Loucy (cell line): ENCODE data around the gene PEAK1.

Experiments
- H2AFZ ChIP-seq: fragments of 200-600 bp; sonication (generic); 2 replicates; pipeline ENCODE4 v1.6.0; 2016; ENCODE audit warnings: antibody characterized with exemption, mild to moderate bottlenecking, low read length, moderate library complexity
- H3F3A ChIP-seq: fragments of 200-600 bp; 2 replicates; pipeline ENCODE4 v1.6.0; 2016; ENCODE audit warnings: antibody characterized with exemption, low read depth, mild to moderate bottlenecking
- H3K27me3 ChIP-seq: fragments of 200-600 bp; sonication (generic); 2 replicates; pipeline ENCODE4 v1.6.1; 2014; ENCODE audit warnings: low read length, mild to moderate bottlenecking; ENCODE audit not compliant: insufficient read depth, poor library complexity, severe bottlenecking
- H3K36me3 ChIP-seq: fragments of 200-600 bp; sonication (generic); 2 replicates; pipeline ENCODE4 v1.6.1; 2016; ENCODE audit warnings: low read length; ENCODE audit not compliant: insufficient read depth
- H3K4me1 ChIP-seq: fragments of 200-600 bp; sonication (generic); 2 replicates; pipeline ENCODE4 v1.5.1; 2014; ENCODE audit warnings: low read length, mild to moderate bottlenecking; ENCODE audit not compliant: insufficient read depth, poor library complexity, severe bottlenecking
- H3K4me2 ChIP-seq: fragments of 200-600 bp; sonication (generic); 2 replicates; pipeline ENCODE4 v1.6.0; 2014; ENCODE audit warnings: antibody characterized with exemption, low read length, low read depth, mild to moderate bottlenecking; ENCODE audit not compliant: poor library complexity, severe bottlenecking
- H3K4me3 ChIP-seq: fragments of 200-600 bp; sonication (generic); 2 replicates; pipeline ENCODE4 v1.5.1; 2014; ENCODE audit warnings: low read length, mild to moderate bottlenecking, mixed read lengths; ENCODE audit not compliant: poor library complexity, severe bottlenecking
- H3K79me2 ChIP-seq: fragments of 200-600 bp; sonication (generic); 2 replicates; pipeline ENCODE4 v1.6.1; 2014; ENCODE audit warnings: low read length; ENCODE audit not compliant: insufficient read depth
- H3K9ac ChIP-seq: fragments of 200-600 bp; sonication (generic); 2 replicates; pipeline ENCODE4 v1.6.0; 2014; ENCODE audit warnings: mild to moderate bottlenecking, low read depth, low read length, moderate library complexity; ENCODE audit not compliant: poor library complexity, severe bottlenecking
- H3K9me2 ChIP-seq: fragments of 200-600 bp; sonication (generic); replicated peaks from 2 replicates; pipeline ENCODE4 v1.6.1; 2016; ENCODE audit warnings: low read depth, low read length, mixed read lengths
- H3K9me3 ChIP-seq: fragments of 200-600 bp; sonication (generic); 2 replicates; pipeline ENCODE4 v1.6.1; 2014; ENCODE audit warnings: mild to moderate bottlenecking, antibody characterized with exemption, low read length, low read depth; ENCODE audit not compliant: insufficient read depth
- H4K20me1 ChIP-seq: fragments of 200-600 bp; sonication (generic); 2 replicates; pipeline ENCODE4 v1.6.0; 2014; ENCODE audit warnings: antibody characterized with exemption, low read length, mild to moderate bottlenecking; ENCODE audit not compliant: insufficient read depth, poor library complexity, severe bottlenecking
- CTCF ChIP-seq: fragments of 200-600 bp; sonication (generic); conservative IDR thresholded peaks from 2 replicates; pipeline ENCODE4 v1.5.1; 2014; ENCODE audit warnings: mild to moderate bottlenecking, antibody characterized with exemption, low read length
- EZH2phosphoT487 ChIP-seq: fragments of 200-600 bp; IDR thresholded peaks from 2 replicates; pipeline ENCODE4 v1.6.1; 2018; ENCODE audit warnings: antibody characterized with exemption, mild to moderate bottlenecking, moderate library complexity, borderline replicate concordance

The PEAK1 gene

DNA sequence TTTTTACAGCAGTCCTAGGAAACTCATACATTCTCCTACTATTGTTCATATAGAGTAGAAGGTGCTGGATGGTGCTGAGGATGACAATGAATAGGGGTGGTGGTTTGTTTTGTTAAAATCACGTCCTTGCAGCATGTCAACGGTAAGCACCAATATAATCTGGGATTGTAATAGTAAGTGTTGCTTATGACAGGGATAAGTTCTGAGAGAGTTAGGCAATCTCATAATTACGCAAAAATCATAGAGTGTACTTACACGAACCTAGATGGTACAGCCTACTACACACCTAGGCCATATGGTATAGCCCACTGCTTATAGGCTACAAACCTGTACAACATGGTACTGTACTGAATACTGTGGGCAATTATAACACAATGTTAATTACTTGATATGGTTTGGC, 284.7 kb downstream of the PEAK1 start:
- peaks cover 16% of the 10 kb centered on the region; the same call in 1 of the 2 replicates for H3K36me3 ChIP-seq
- no peaks in the 10 kb centered on the region for H3F3A ChIP-seq
- TF ChIP-seq CTCF (no peak), EZH2phosphoT487 (no peak)
- H3K4me2 ChIP-seq = no peak overlapping the region
- H3K4me3 ChIP-seq = no peak overlapping the region
- H3K9me2 ChIP-seq = no peaks in the 10 kb centered on the region
- no peak overlapping the region for H3K9ac ChIP-seq
- peaks cover 2% of the 10 kb centered on the region; the same call in 1 of the 2 replicates for H3K9me3 ChIP-seq
- H3K79me2 ChIP-seq = no peaks in the 10 kb centered on the region
- no peaks in the 10 kb centered on the region for H3K4me1 ChIP-seq
- no peak overlapping the region for H2AFZ ChIP-seq
- H4K20me1 ChIP-seq = no peaks in the 10 kb centered on the region
- no peaks in the 10 kb centered on the region for H3K27me3 ChIP-seq

DNA sequence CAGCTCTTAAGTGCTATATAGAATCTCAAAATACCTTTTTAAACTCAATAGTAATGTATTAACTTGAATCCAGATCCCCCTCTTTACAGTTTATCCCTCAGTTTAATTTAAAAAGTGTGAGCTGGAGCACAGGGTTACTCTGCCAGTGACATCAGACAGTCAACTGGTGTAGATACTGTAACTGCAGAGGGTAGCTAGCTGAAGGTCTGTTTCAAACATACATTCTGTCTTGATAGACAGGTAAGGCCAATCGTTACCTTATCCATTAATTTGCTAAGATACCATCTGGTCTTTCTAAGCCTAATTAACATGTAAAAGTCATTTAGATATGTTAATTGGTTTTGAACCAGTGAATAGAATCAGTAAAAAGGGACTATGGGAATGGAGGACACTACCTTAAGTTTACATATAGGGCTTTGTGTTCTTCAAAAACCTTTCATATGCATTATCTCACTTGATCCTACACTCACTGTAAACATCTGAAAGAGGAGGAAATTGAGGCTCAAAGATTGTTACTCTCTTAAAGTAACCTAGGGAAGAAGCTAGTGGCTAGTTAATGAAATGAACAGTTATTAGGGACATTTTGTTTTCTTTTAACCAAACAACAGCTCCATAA, 289.5 kb downstream of the PEAK1 start:
- Histone ChIP-seq H3K4me2 (no peak overlapping the region), H3K27me3 (no peaks in the 10 kb centered on the region), H3K36me3 (peaks cover 14% of the 10 kb centered on the region; the same call in 1 of the 2 replicates), H3K4me3 (no peak overlapping the region), H3F3A (no peaks in the 10 kb centered on the region), H3K79me2 (no peaks in the 10 kb centered on the region), H3K4me1 (no peaks in the 10 kb centered on the region), H2AFZ (no peak overlapping the region), H4K20me1 (no peaks in the 10 kb centered on the region), H3K9me3 (no peaks in the 10 kb centered on the region), H3K9ac (no peak overlapping the region), H3K9me2 (no peaks in the 10 kb centered on the region)
- no peak for TF ChIP-seq EZH2phosphoT487
- no peak for TF ChIP-seq CTCF

- Histone ChIP-seq H3F3A (no peaks in the 10 kb centered on the region), H2AFZ (no peak overlapping the region), H3K79me2 (no peaks in the 10 kb centered on the region), H3K4me2 (no peak overlapping the region), H3K9ac (no peak overlapping the region), H3K4me3 (no peak overlapping the region), H3K9me2 (no peaks in the 10 kb centered on the region), H3K27me3 (no peaks in the 10 kb centered on the region), H3K36me3 (peaks cover 7% of the 10 kb centered on the region; the same call in 1 of the 2 replicates), H3K9me3 (no peaks in the 10 kb centered on the region), H3K4me1 (no peaks in the 10 kb centered on the region), H4K20me1 (no peaks in the 10 kb centered on the region)
- no peak for TF ChIP-seq CTCF
- TF ChIP-seq EZH2phosphoT487 = no peak
Measured at GRCh38 chr15:77127626-77128025, 292.3 kb downstream of the PEAK1 start.
